IPS-20b (cell line): Measurements from ENCODE around the gene ABI2.
"Not testable (repeated sequence)": the region's sequence is repeated elsewhere in the genome, so short reads cannot be mapped to it uniquely, and the experiment has no call there.

Source experiments
- H3K27ac ChIP-seq: one replicate; pipeline ENCODE4 v1.5.1; 2013; ENCODE audit warnings: low read length
- H3K27me3 ChIP-seq: 2 replicates; pipeline ENCODE4 v1.6.1; 2013; ENCODE audit warnings: mild to moderate bottlenecking, low read length, inconsistent platforms; ENCODE audit not compliant: insufficient read depth
- H3K36me3 ChIP-seq: 2 replicates; pipeline ENCODE4 v1.6.1; 2013; ENCODE audit warnings: low read depth, mild to moderate bottlenecking, inconsistent platforms, low read length, moderate library complexity; ENCODE audit not compliant: insufficient read depth
- H3K4me1 ChIP-seq: 2 replicates; pipeline ENCODE4 v1.6.1; 2013; ENCODE audit warnings: mild to moderate bottlenecking, control low read depth, inconsistent platforms, low read length, moderate library complexity; ENCODE audit not compliant: insufficient read depth
- H3K4me3 ChIP-seq: 2 replicates; pipeline ENCODE4 v1.5.1; 2013; ENCODE audit warnings: mild to moderate bottlenecking, low read length, inconsistent platforms
- H3K9ac ChIP-seq: 2 replicates; pipeline ENCODE4 v1.6.1; 2013; ENCODE audit warnings: low read depth, mild to moderate bottlenecking, inconsistent platforms, low read length, moderate library complexity
- H3K9me3 ChIP-seq: 2 replicates; pipeline ENCODE4 v1.6.1; 2013; ENCODE audit warnings: mild to moderate bottlenecking, low read depth, low read length, inconsistent platforms; ENCODE audit not compliant: insufficient read depth

ABI2 gene

GRCh38 chr2:203396667-203397066 is 68.5 kb downstream of the ABI2 start:
- no peak overlapping the region for H3K4me3 ChIP-seq
- H3K27me3 ChIP-seq: no peaks in the 10 kb centered on the region
- H3K9ac ChIP-seq: no peak overlapping the region
- peaks cover 67% of the 10 kb centered on the region for H3K36me3 ChIP-seq
- H3K4me1 ChIP-seq: no peaks in the 10 kb centered on the region
- no peak overlapping the region for H3K27ac ChIP-seq
- H3K9me3 ChIP-seq: no peaks in the 10 kb centered on the region; the same call in 1 of the 2 replicates

- no peaks in the 10 kb centered on the region for H3K4me1 ChIP-seq
- no peak overlapping the region for H3K4me3 ChIP-seq
- no peak overlapping the region for H3K27ac ChIP-seq
- H3K27me3 ChIP-seq: no peaks in the 10 kb centered on the region
- H3K9ac ChIP-seq: no peak overlapping the region
- no peaks in the 10 kb centered on the region; the same call in 1 of the 2 replicates for H3K9me3 ChIP-seq
- H3K36me3 ChIP-seq: peaks cover 72% of the 10 kb centered on the region
These were observed 70.8 kb downstream of the ABI2 start for GRCh38 chr2:203399031-203399430.

GRCh38 chr2:203400805-203401585 is 72.8 kb downstream of the ABI2 start:
- Histone ChIP-seq H3K27me3 (no peaks in the 10 kb centered on the region), H3K4me1 (no peaks in the 10 kb centered on the region), H3K27ac (no peak overlapping the region), H3K4me3 (no peak overlapping the region), H3K9me3 (no peaks in the 10 kb centered on the region; the same call in 1 of the 2 replicates), H3K9ac (no peak overlapping the region), H3K36me3 (peaks cover 76% of the 10 kb centered on the region)

GRCh38 chr2:203404996-203405395 is 76.8 kb downstream of the ABI2 start:
- no peak overlapping the region for H3K9ac ChIP-seq
- no peaks in the 10 kb centered on the region for H3K27me3 ChIP-seq
- H3K4me1 ChIP-seq: no peaks in the 10 kb centered on the region
- no peak overlapping the region for H3K4me3 ChIP-seq
- H3K27ac ChIP-seq: no peak overlapping the region
- no peaks in the 10 kb centered on the region for H3K9me3 ChIP-seq
- H3K36me3 ChIP-seq: peaks cover 83% of the 10 kb centered on the region

- Histone ChIP-seq H3K9me3 (no peaks in the 10 kb centered on the region), H3K9ac (no peak overlapping the region), H3K4me1 (no peaks in the 10 kb centered on the region), H3K27me3 (no peaks in the 10 kb centered on the region), H3K4me3 (no peak overlapping the region), H3K36me3 (peaks cover 93% of the 10 kb centered on the region), H3K27ac (no peak overlapping the region)
These were observed 79.3 kb downstream of the ABI2 start for GRCh38 chr2:203407496-203407895.

GRCh38 chr2:203412546-203413331 is 84.5 kb downstream of the ABI2 start:
- no peaks in the 10 kb centered on the region for H3K9me3 ChIP-seq
- no peaks in the 10 kb centered on the region for H3K27me3 ChIP-seq
- no peak overlapping the region for H3K9ac ChIP-seq
- peaks cover 79% of the 10 kb centered on the region for H3K36me3 ChIP-seq
- H3K4me1 ChIP-seq: no peaks in the 10 kb centered on the region
- no peak overlapping the region for H3K4me3 ChIP-seq
- H3K27ac ChIP-seq: no peak overlapping the region

- Histone ChIP-seq H3K4me1 (no peaks in the 10 kb centered on the region), H3K9me3 (no peaks in the 10 kb centered on the region), H3K9ac (no peak overlapping the region), H3K27ac (no peak overlapping the region), H3K36me3 (peaks cover 80% of the 10 kb centered on the region), H3K27me3 (no peaks in the 10 kb centered on the region), H3K4me3 (no peak overlapping the region)
These were observed 85.6 kb downstream of the ABI2 start for GRCh38 chr2:203413796-203414195.

- Histone ChIP-seq H3K36me3 (peaks cover 70% of the 10 kb centered on the region), H3K27me3 (no peaks in the 10 kb centered on the region), H3K27ac (no peak overlapping the region), H3K9me3 (no peaks in the 10 kb centered on the region), H3K9ac (no peak overlapping the region), H3K4me3 (no peak overlapping the region), H3K4me1 (no peaks in the 10 kb centered on the region)
These were observed 90.1 kb downstream of the ABI2 start for GRCh38 chr2:203418271-203418670.

GRCh38 chr2:203427061-203427460 is 98.9 kb downstream of the ABI2 start:
- Histone ChIP-seq H3K4me3 (no peak overlapping the region), H3K9ac (no peak overlapping the region), H3K36me3 (peaks cover 68% of the 10 kb centered on the region)

GRCh38 chr2:203429643-203430042 is 101.4 kb downstream of the ABI2 start:
- not testable (repeated sequence) for H3K4me3 ChIP-seq, H3K4me1 ChIP-seq, H3K9ac ChIP-seq, H3K9me3 ChIP-seq, H3K27ac ChIP-seq, H3K27me3 ChIP-seq
- peaks cover 56% of the 10 kb centered on the region for H3K36me3 ChIP-seq

More at GRCh38 chr2:203427061-203427460, 98.9 kb downstream of the ABI2 start:
- Histone ChIP-seq H3K27ac (no peak overlapping the region), H3K27me3 (no peaks in the 10 kb centered on the region), H3K4me1 (no peaks in the 10 kb centered on the region), H3K9me3 (no peaks in the 10 kb centered on the region)

GRCh38 chr2:203431391-203432185 is 103.4 kb downstream of the ABI2 start:
- H3K27me3 ChIP-seq: no peaks in the 10 kb centered on the region
- no peak overlapping the region for H3K9ac ChIP-seq
- H3K9me3 ChIP-seq: no peaks in the 10 kb centered on the region
- H3K27ac ChIP-seq: no peak overlapping the region
- no peaks in the 10 kb centered on the region for H3K4me1 ChIP-seq
- H3K36me3 ChIP-seq: peaks cover 43% of the 10 kb centered on the region
- no peak overlapping the region for H3K4me3 ChIP-seq
